SU-DHL-6 (cell line): ENCODE data around the gene TNIK.

Experiments
- H2AFZ ChIP-seq: fragments of 200-600 bp; sonication (generic); 2 replicates; pipeline ENCODE4 v1.6.1; 2014; ENCODE audit warnings: low read depth, mild to moderate bottlenecking, moderate library complexity, mixed read lengths, antibody characterized with exemption, low read length; ENCODE audit not compliant: severe bottlenecking
- H3F3A ChIP-seq: fragments of 200-600 bp; shearing (Covaris generic); 2 replicates; pipeline ENCODE4 v1.6.0; 2016; ENCODE audit warnings: antibody characterized with exemption, mild to moderate bottlenecking; ENCODE audit not compliant: insufficient read depth
- H3K27ac ChIP-seq: fragments of 200-600 bp; sonication (generic); 2 replicates; pipeline ENCODE4 v1.5.1; 2016; ENCODE audit warnings: low read depth, mild to moderate bottlenecking, low read length, moderate library complexity, mixed read lengths
- H3K27me3 ChIP-seq: fragments of 200-600 bp; sonication (generic), shearing (Covaris generic); 2 replicates; pipeline ENCODE4 v1.6.0; 2014; ENCODE audit warnings: mild to moderate bottlenecking, low read length
- H3K36me3 ChIP-seq: fragments of 200-600 bp; sonication (generic); 2 replicates; pipeline ENCODE4 v1.6.1; 2014; ENCODE audit warnings: mild to moderate bottlenecking, low read length, mixed read lengths
- H3K4me2 ChIP-seq: fragments of 300-600, 200-600 bp; shearing (Covaris generic), sonication (generic); 2 replicates; pipeline ENCODE4 v1.6.0; 2014; ENCODE audit warnings: low read length, low read depth, mild to moderate bottlenecking; ENCODE audit not compliant: poor library complexity, severe bottlenecking
- H3K4me3 ChIP-seq: fragments of 200-600 bp; sonication (generic); 2 replicates; pipeline ENCODE4 v1.5.1; 2014; ENCODE audit warnings: antibody characterized with exemption, low read length, mild to moderate bottlenecking, mixed read lengths; ENCODE audit not compliant: insufficient read depth, poor library complexity, severe bottlenecking
- H3K79me2 ChIP-seq: fragments of 200-600 bp; sonication (generic); 2 replicates; pipeline ENCODE4 v1.6.1; 2014; ENCODE audit warnings: mild to moderate bottlenecking, low read length, moderate library complexity; ENCODE audit not compliant: insufficient read depth
- H3K9ac ChIP-seq: fragments of 200-600 bp; sonication (generic); 2 replicates; pipeline ENCODE4 v1.7.0; 2014; ENCODE audit warnings: mild to moderate bottlenecking, low read length
- H3K9me2 ChIP-seq: fragments of 200-600 bp; sonication (generic); replicated peaks from 2 replicates; pipeline ENCODE4 v1.6.1; 2014; ENCODE audit warnings: low read length; ENCODE audit not compliant: insufficient read depth
- H3K9me3 ChIP-seq: fragments of 200-600 bp; sonication (generic); 2 replicates; pipeline ENCODE4 v1.6.1; 2014; ENCODE audit warnings: low read length, mixed read lengths; ENCODE audit not compliant: insufficient read depth
- H4K20me1 ChIP-seq: fragments of 200-600 bp; sonication (generic); 2 replicates; pipeline ENCODE4 v1.6.1; 2014; ENCODE audit warnings: low read depth, mild to moderate bottlenecking, antibody characterized with exemption, low read length, moderate library complexity, mixed read lengths
- CTCF ChIP-seq: fragments of 200-600 bp; sonication (generic); IDR thresholded peaks from one replicate; pipeline ENCODE4 v1.5.1; 2017; ENCODE audit warnings: antibody characterized with exemption, mild to moderate bottlenecking, low read length, moderate library complexity; ENCODE audit not compliant: insufficient read depth, poor library complexity, severe bottlenecking
- EZH2phosphoT487 ChIP-seq: fragments of 200-600 bp; sonication (generic), shearing (Covaris generic); conservative IDR thresholded peaks from 2 replicates; pipeline ENCODE4 v1.6.1; 2018; ENCODE audit warnings: mild to moderate bottlenecking, antibody characterized with exemption, low read length, moderate library complexity, mixed read lengths

TNIK gene

GRCh38 chr3:171420667-171421066 is 39.5 kb downstream of the TNIK start:
- H3K27ac ChIP-seq: no peak overlapping the region
- no peak for TF ChIP-seq CTCF
- no peak for TF ChIP-seq EZH2phosphoT487
- H3K79me2 ChIP-seq: no peaks in the 10 kb centered on the region
- no peaks in the 10 kb centered on the region for H4K20me1 ChIP-seq
- no peak overlapping the region for H2AFZ ChIP-seq
- H3K27me3 ChIP-seq: no peaks in the 10 kb centered on the region
- no peaks in the 10 kb centered on the region for H3K9me3 ChIP-seq
- H3K4me2 ChIP-seq: no peak overlapping the region
- no peak overlapping the region for H3K4me3 ChIP-seq
- H3F3A ChIP-seq: no peaks in the 10 kb centered on the region
- H3K9ac ChIP-seq: no peak overlapping the region
- H3K36me3 ChIP-seq: no peaks in the 10 kb centered on the region
- H3K9me2 ChIP-seq: no peaks in the 10 kb centered on the region

DNA sequence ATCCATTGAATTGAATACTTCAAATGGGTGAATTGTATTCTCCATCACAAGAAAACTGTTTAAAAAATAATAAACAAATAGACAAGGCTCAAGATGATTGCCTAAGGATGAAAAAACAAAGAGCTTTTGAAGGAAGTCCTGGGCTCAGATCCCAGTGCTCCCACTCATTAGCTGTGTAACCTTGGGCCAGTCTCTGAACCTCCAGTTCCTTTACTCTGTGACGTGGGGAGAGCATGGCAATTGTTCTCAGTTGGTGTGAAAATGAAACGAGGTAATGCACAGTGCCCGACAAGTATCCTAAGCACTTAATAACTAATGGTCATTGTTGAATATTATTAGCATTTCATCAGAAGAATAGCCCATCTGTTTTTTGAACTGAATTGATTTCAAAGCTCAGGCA is 40.7 kb downstream of the TNIK start:
- Histone ChIP-seq H3K4me2 (no peak overlapping the region), H4K20me1 (no peaks in the 10 kb centered on the region), H3K79me2 (no peaks in the 10 kb centered on the region), H3K36me3 (no peaks in the 10 kb centered on the region), H3K9ac (no peak overlapping the region), H3K9me2 (no peaks in the 10 kb centered on the region), H3K4me3 (no peak overlapping the region), H3K27ac (no peak overlapping the region), H3F3A (no peaks in the 10 kb centered on the region), H3K27me3 (no peaks in the 10 kb centered on the region), H2AFZ (no peak overlapping the region), H3K9me3 (no peaks in the 10 kb centered on the region)
- TF ChIP-seq EZH2phosphoT487: no peak
- no peak for TF ChIP-seq CTCF

GRCh38 chr3:171417813-171418212 is 42.4 kb downstream of the TNIK start:
- Histone ChIP-seq H3K4me2 (no peak overlapping the region), H4K20me1 (no peaks in the 10 kb centered on the region), H3K9me2 (no peaks in the 10 kb centered on the region), H3K27me3 (no peaks in the 10 kb centered on the region), H3K36me3 (no peaks in the 10 kb centered on the region), H2AFZ (no peak overlapping the region), H3K4me3 (no peak overlapping the region), H3K27ac (no peak overlapping the region), H3K79me2 (no peaks in the 10 kb centered on the region), H3K9me3 (no peaks in the 10 kb centered on the region), H3F3A (no peaks in the 10 kb centered on the region), H3K9ac (no peak overlapping the region)
- TF ChIP-seq EZH2phosphoT487 (no peak), CTCF (no peak)

DNA sequence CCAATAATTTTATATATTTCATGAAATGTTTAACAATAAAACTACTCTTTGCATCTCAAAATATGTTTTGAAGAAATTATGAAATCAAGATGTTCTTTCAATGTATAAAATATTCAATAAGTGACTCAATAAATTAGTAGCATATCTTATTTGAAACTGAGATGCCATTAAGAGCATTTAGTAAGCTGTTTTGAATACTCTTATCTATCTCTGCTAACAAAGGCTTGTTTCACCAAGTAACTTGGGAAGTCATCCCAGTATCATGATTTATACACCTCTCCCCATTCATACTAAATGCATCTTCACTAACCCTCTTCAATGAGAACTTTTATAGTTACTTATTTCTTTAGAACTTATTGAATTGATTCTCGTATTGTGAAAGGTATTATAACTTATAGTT is 43.1 kb downstream of the TNIK start:
- H2AFZ ChIP-seq: no peak overlapping the region
- no peaks in the 10 kb centered on the region for H3K79me2 ChIP-seq
- H4K20me1 ChIP-seq: no peaks in the 10 kb centered on the region
- H3F3A ChIP-seq: no peaks in the 10 kb centered on the region
- no peak overlapping the region for H3K27ac ChIP-seq
- no peak overlapping the region for H3K4me3 ChIP-seq
- H3K9me3 ChIP-seq: no peaks in the 10 kb centered on the region
- H3K9ac ChIP-seq: no peak overlapping the region
- no peaks in the 10 kb centered on the region for H3K9me2 ChIP-seq
- no peak for TF ChIP-seq EZH2phosphoT487
- no peak for TF ChIP-seq CTCF
- no peaks in the 10 kb centered on the region for H3K27me3 ChIP-seq
- H3K36me3 ChIP-seq: no peaks in the 10 kb centered on the region
- H3K4me2 ChIP-seq: no peak overlapping the region
